H9 (cell line): Measurements from ENCODE around the gene LACRT. TPM values are rescaled to one million over a fixed set of nuclear protein-coding genes. Genes with fewer than 3 reads are reported as not detected.
A peak's percentile ranks its signal among the peaks of the same experiment; 100 is the strongest.

Experiments used
- DNase-seq: peaks from one replicate; pipeline ENCODE4 v3.0.0-alpha.2; 2017
- H2AFZ ChIP-seq: one replicate; pipeline ENCODE4 v1.6.1; 2013; ENCODE audit warnings: mild to moderate bottlenecking, low read length, control low read depth, moderate library complexity
- H2AK5ac ChIP-seq: 2 replicates; pipeline ENCODE4 v1.6.1; 2013; ENCODE audit warnings: low read length, control low read depth, mixed read lengths; ENCODE audit not compliant: insufficient read length
- H2BK120ac ChIP-seq: one replicate; pipeline ENCODE4 v1.6.1; 2013; ENCODE audit warnings: low read depth, mild to moderate bottlenecking, low read length, control low read depth, inconsistent platforms; ENCODE audit not compliant: poor library complexity, severe bottlenecking
- H2BK12ac ChIP-seq: 2 replicates; pipeline ENCODE4 v1.6.1; 2013; ENCODE audit warnings: low read length, control low read depth, mixed read lengths, low read depth; ENCODE audit not compliant: insufficient read length
- H2BK15ac ChIP-seq: 2 replicates; pipeline ENCODE4 v1.6.1; 2013; ENCODE audit warnings: low read depth, low read length, control low read depth
- H2BK20ac ChIP-seq: one replicate; pipeline ENCODE4 v1.6.1; 2013; ENCODE audit warnings: low read depth, mild to moderate bottlenecking, low read length, control low read depth, inconsistent platforms; ENCODE audit not compliant: poor library complexity, severe bottlenecking
- H2BK5ac ChIP-seq: 2 replicates; pipeline ENCODE4 v1.6.1; 2013; ENCODE audit warnings: low read length, control low read depth, mixed read lengths; ENCODE audit not compliant: insufficient read length
- H3K14ac ChIP-seq: 2 replicates; pipeline ENCODE4 v1.6.1; 2013; ENCODE audit warnings: low read length, control low read depth; ENCODE audit not compliant: insufficient read depth
- H3K18ac ChIP-seq: 2 replicates; pipeline ENCODE4 v1.6.1; 2013; ENCODE audit warnings: low read depth, mild to moderate bottlenecking, mixed read lengths, low read length, control low read depth; ENCODE audit not compliant: insufficient read length
- H3K23ac ChIP-seq: 2 replicates; pipeline ENCODE4 v1.6.1; 2013; ENCODE audit warnings: low read length, control low read depth, mixed read lengths, low read depth; ENCODE audit not compliant: insufficient read length
- H3K23me2 ChIP-seq: 2 replicates; pipeline ENCODE4 v1.6.1; 2013; ENCODE audit warnings: low read depth, mild to moderate bottlenecking, mixed read lengths, low read length, control low read depth; ENCODE audit not compliant: insufficient read length, poor library complexity, severe bottlenecking
- H3K27ac ChIP-seq: 2 replicates; pipeline ENCODE4 v1.5.1; 2013; ENCODE audit warnings: low read length, control low read depth, mixed read lengths, low read depth; ENCODE audit not compliant: insufficient read length
- H3K27me3 ChIP-seq: 2 replicates; pipeline ENCODE4 v1.6.1; 2013; ENCODE audit warnings: low read length, control low read depth, inconsistent platforms; ENCODE audit not compliant: insufficient read depth
- H3K4ac ChIP-seq: 2 replicates; pipeline ENCODE4 v1.6.1; 2013; ENCODE audit warnings: low read depth, mild to moderate bottlenecking, control low read depth, inconsistent platforms, low read length, moderate library complexity
- H3K4me1 ChIP-seq: 2 replicates; pipeline ENCODE4 v1.6.1; 2013; ENCODE audit warnings: low read length, control low read depth, inconsistent platforms; ENCODE audit not compliant: insufficient read depth
- H3K4me2 ChIP-seq: 2 replicates; pipeline ENCODE4 v1.6.1; 2013; ENCODE audit warnings: low read length, control low read depth, mixed read lengths; ENCODE audit not compliant: insufficient read length, insufficient read depth
- H3K56ac ChIP-seq: 2 replicates; pipeline ENCODE4 v1.6.1; 2013; ENCODE audit warnings: low read depth, mild to moderate bottlenecking, mixed read lengths, low read length, control low read depth; ENCODE audit not compliant: insufficient read length
- H3K79me1 ChIP-seq: 2 replicates; pipeline ENCODE4 v1.6.1; 2013; ENCODE audit warnings: low read depth, mild to moderate bottlenecking, moderate library complexity, low read length, control low read depth, inconsistent platforms; ENCODE audit not compliant: insufficient read depth, poor library complexity, severe bottlenecking
- H3K79me2 ChIP-seq: 2 replicates; pipeline ENCODE4 v1.6.1; 2013; ENCODE audit warnings: low read length, control low read depth, inconsistent platforms; ENCODE audit not compliant: insufficient read depth
- H3K9ac ChIP-seq: 2 replicates; pipeline ENCODE4 v1.6.1; 2013; ENCODE audit warnings: low read length, control low read depth, mixed read lengths; ENCODE audit not compliant: insufficient read length; ENCODE audit errors: extremely low read depth
- H3K9me3 ChIP-seq: one replicate; pipeline ENCODE4 v1.6.1; 2013; ENCODE audit warnings: low read depth, low read length, inconsistent platforms; ENCODE audit not compliant: control insufficient read depth
- H3T11ph ChIP-seq: one replicate; pipeline ENCODE4 v1.6.1; 2013; ENCODE audit warnings: mild to moderate bottlenecking, low read length, control low read depth, inconsistent platforms
- H4K20me1 ChIP-seq: one replicate; pipeline ENCODE4 v1.6.1; 2013; ENCODE audit not compliant: control insufficient read depth, insufficient read length, insufficient read depth
- H4K5ac ChIP-seq: 2 replicates; pipeline ENCODE4 v1.6.1; 2013; ENCODE audit warnings: low read depth, mild to moderate bottlenecking, mixed read lengths, low read length, control low read depth; ENCODE audit not compliant: insufficient read length
- H4K8ac ChIP-seq: replicated peaks from 2 replicates; pipeline ENCODE4 v1.6.1; 2013; ENCODE audit warnings: low read length, control low read depth, mixed read lengths, low read depth; ENCODE audit not compliant: insufficient read length
- H4K91ac ChIP-seq: 2 replicates; pipeline ENCODE4 v1.6.1; 2013; ENCODE audit warnings: low read depth, mild to moderate bottlenecking, moderate library complexity, mixed read lengths, low read length, control low read depth; ENCODE audit not compliant: insufficient read length
- H3K27ac Mint-ChIP-seq, 3 experiments: 2 replicates in 2 of 3; 3 replicates in 1 of 3; pipeline ENCODE4 v1.8.0; 2020 to 2021; ENCODE audit warnings: mixed read lengths in 3 of 3, mild to moderate bottlenecking in 1 of 3, moderate library complexity in 1 of 3
- H3K27me3 Mint-ChIP-seq: 2 replicates; pipeline ENCODE4 v1.8.0; 2021; ENCODE audit warnings: low read depth, mild to moderate bottlenecking, moderate library complexity, mixed read lengths
- H3K36me3 Mint-ChIP-seq, 3 experiments: 2 replicates in 2 of 3; 3 replicates in 1 of 3; pipeline ENCODE4 v1.8.0; 2020 to 2021; ENCODE audit warnings: low read depth in 3 of 3, mixed read lengths in 3 of 3; ENCODE audit not compliant: insufficient read depth in 1 of 3
- H3K4me1 Mint-ChIP-seq, 2 experiments: 2 replicates each; pipeline ENCODE4 v1.8.0; 2020; ENCODE audit warnings: mixed read lengths in 2 of 2
- H3K4me3 Mint-ChIP-seq, 2 experiments: 2 replicates in 1 of 2; 3 replicates in 1 of 2; pipeline ENCODE4 v1.8.0; 2020 to 2021; ENCODE audit warnings: mild to moderate bottlenecking in 2 of 2, mixed read lengths in 2 of 2, moderate library complexity in 1 of 2
- H3K9me3 Mint-ChIP-seq, 2 experiments: 2 replicates in 1 of 2; 3 replicates in 1 of 2; pipeline ENCODE4 v1.8.0; 2020; ENCODE audit warnings: mild to moderate bottlenecking in 2 of 2, mixed read lengths in 2 of 2, moderate library complexity in 1 of 2
- total RNA-seq: library from RNA; stranded (reverse); gene quantifications from 2 replicates; pipeline ENCODE4 v1.2.1, GENCODE V29; 2021
- TF ChIP-seq, protein P1 (sequence below): fragments of 200-600 bp; sonication (generic); conservative IDR thresholded peaks from 3 replicates; pipeline ENCODE4 v1.8.0; 2021; ENCODE audit warnings: antibody characterized with exemption, mild to moderate bottlenecking

Gene LACRT
- total RNA-seq, 1 experiment from 2014 or later: not detected

DNA sequence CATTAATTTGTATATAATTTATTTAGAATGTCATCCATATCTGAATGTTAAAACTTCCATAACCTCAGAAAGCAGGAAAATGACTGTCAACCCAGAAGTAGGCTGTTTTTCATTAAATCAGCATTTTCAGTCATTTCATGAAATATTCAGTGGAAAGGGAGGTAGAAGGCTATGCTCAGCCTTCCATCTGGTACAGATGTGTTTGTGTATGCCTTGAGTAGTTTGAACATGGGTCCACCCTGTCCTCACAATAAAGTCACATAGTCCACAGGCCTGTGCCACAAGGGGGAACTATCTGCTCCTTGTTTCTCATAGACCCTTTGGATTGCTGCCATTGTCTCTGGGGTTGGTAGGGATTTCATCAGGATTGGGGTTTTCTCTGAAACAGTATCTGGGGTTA lies 9.1 kb downstream of the LACRT start:
- H3K27ac ChIP-seq: no peak overlapping the region
- H3K27me3 ChIP-seq: no peaks in the 10 kb centered on the region
- no peak overlapping the region for H2BK120ac ChIP-seq
- no peaks in the 10 kb centered on the region for H3K4me1 Mint-ChIP-seq
- H3K9me3 Mint-ChIP-seq: peaks cover 21 to 30% of the 10 kb centered on the region in 2 experiments
- H3K23me2 ChIP-seq: no peaks in the 10 kb centered on the region
- H3K4ac ChIP-seq: no peak overlapping the region
- H3K14ac ChIP-seq: no peak overlapping the region
- no peak overlapping the region for H3K23ac ChIP-seq
- no peak overlapping the region for H3K56ac ChIP-seq
- no peak overlapping the region for H2BK20ac ChIP-seq
- no peaks in the 10 kb centered on the region for H3K79me2 ChIP-seq
- H3K27me3 Mint-ChIP-seq: peaks cover 68% of the 10 kb centered on the region
- H4K91ac ChIP-seq: no peak overlapping the region
- no peak overlapping the region for H3T11ph ChIP-seq
- no peak overlapping the region for H3K18ac ChIP-seq
- H4K8ac ChIP-seq: no peak overlapping the region
- no peak overlapping the region for H2BK15ac ChIP-seq
- no peak overlapping the region for H3K4me3 Mint-ChIP-seq
- no peak overlapping the region for H2BK12ac ChIP-seq
- no peaks in the 10 kb centered on the region for H4K20me1 ChIP-seq
- no peak overlapping the region for H3K9ac ChIP-seq
- no peak overlapping the region for H2AFZ ChIP-seq
- no peak overlapping the region for H4K5ac ChIP-seq
- TF ChIP-seq, protein P1, sequence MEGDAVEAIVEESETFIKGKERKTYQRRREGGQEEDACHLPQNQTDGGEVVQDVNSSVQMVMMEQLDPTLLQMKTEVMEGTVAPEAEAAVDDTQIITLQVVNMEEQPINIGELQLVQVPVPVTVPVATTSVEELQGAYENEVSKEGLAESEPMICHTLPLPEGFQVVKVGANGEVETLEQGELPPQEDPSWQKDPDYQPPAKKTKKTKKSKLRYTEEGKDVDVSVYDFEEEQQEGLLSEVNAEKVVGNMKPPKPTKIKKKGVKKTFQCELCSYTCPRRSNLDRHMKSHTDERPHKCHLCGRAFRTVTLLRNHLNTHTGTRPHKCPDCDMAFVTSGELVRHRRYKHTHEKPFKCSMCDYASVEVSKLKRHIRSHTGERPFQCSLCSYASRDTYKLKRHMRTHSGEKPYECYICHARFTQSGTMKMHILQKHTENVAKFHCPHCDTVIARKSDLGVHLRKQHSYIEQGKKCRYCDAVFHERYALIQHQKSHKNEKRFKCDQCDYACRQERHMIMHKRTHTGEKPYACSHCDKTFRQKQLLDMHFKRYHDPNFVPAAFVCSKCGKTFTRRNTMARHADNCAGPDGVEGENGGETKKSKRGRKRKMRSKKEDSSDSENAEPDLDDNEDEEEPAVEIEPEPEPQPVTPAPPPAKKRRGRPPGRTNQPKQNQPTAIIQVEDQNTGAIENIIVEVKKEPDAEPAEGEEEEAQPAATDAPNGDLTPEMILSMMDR: no peak
- H2AK5ac ChIP-seq: no peak overlapping the region
- H3K79me1 ChIP-seq: no peaks in the 10 kb centered on the region
- H2BK5ac ChIP-seq: no peak overlapping the region
- no peak overlapping the region for H3K4me2 ChIP-seq
- H3K4me1 ChIP-seq: no peaks in the 10 kb centered on the region
- no peak overlapping the region for H3K27ac Mint-ChIP-seq
- DNase-seq: peak; percentile 10
- H3K36me3 Mint-ChIP-seq: peaks cover 9 to 16% (median 13%) of the 10 kb centered on the region in 3 experiments; a peak in 6 of 7 replicates
- H3K9me3 ChIP-seq: no peaks in the 10 kb centered on the region
